Kidney (tissue), 14 donors: ENCODE measurements around the gene KLHL41. TPM values are rescaled to one million over a fixed set of nuclear protein-coding genes. Genes with fewer than 3 reads are reported as not detected.

Experiments used
- DNase-seq, 5 donors: peaks; one replicate each; pipeline ENCODE4 v3.0.0-alpha.2; 2013 to 2020
- FAIRE-seq: peaks from 2 replicates; lab custom pipeline; 2012; peaks lifted over from hg19 to GRCh38; lab: Jason Lieb, UNC
- H3K27ac ChIP-seq, 2 donors: one replicate each; pipeline ENCODE4 v1.7.0; 2013; ENCODE audit warnings: low read depth in 2 of 2, low read length in 2 of 2, inconsistent platforms in 1 of 2
- H3K27me3 ChIP-seq: one replicate; pipeline ENCODE4 v1.7.1; 2013; ENCODE audit warnings: low read length, inconsistent platforms; ENCODE audit not compliant: control insufficient read depth, insufficient read depth
- H3K36me3 ChIP-seq, 3 donors: one replicate each; pipeline versions ENCODE4 v1.7.0 to v1.7.1; 2013; ENCODE audit warnings: low read length in 3 of 3, control low read depth in 1 of 3, inconsistent platforms in 1 of 3; ENCODE audit not compliant: insufficient read depth in 3 of 3, control insufficient read depth in 2 of 3
- H3K4me1 ChIP-seq, 3 donors: one replicate each; pipeline versions ENCODE4 v1.7.0 to v1.7.1; 2013; ENCODE audit warnings: low read length in 3 of 3, inconsistent platforms in 1 of 3, low read depth in 1 of 3; ENCODE audit not compliant: control insufficient read depth in 2 of 3, insufficient read depth in 2 of 3
- H3K4me3 ChIP-seq, 3 donors: one replicate each; pipeline versions ENCODE4 v1.7.0 to v1.8.1; 2013; ENCODE audit warnings: low read length in 3 of 3, control low read depth in 1 of 3, inconsistent platforms in 1 of 3
- H3K9ac ChIP-seq, 3 donors: one replicate each; pipeline versions ENCODE4 v1.7.0 to v1.7.1; 2013; ENCODE audit warnings: low read length in 3 of 3, control low read depth in 1 of 3, inconsistent platforms in 1 of 3
- H3K9me3 ChIP-seq, 3 donors: one replicate each; pipeline versions ENCODE4 v1.7.0 to v1.7.1; 2013; ENCODE audit warnings: low read length in 3 of 3, control low read depth in 1 of 3, inconsistent platforms in 1 of 3; ENCODE audit not compliant: control insufficient read depth in 2 of 3, insufficient read depth in 1 of 3
- CTCF ChIP-seq: IDR thresholded peaks from 3 replicates; pipeline ENCODE4 v1.5.1; 2012; ENCODE audit warnings: mild to moderate bottlenecking, moderate library complexity, borderline replicate concordance; ENCODE audit not compliant: insufficient read depth; ENCODE audit errors: extremely low read depth
- intact Hi-C: fragments of 100-400 bp; cut with DNase I; formaldehyde crosslinking; loops from one replicate; pipeline ENCODE4 v1.11.1; 2022
- polyA plus RNA-seq: library from polyadenylated mRNA; stranded (reverse); fragments of 350-450 nt; fragmentation: Illumina TruSeq; extraction: RNeasy Lipid Tissue Mini Kit (QIAGEN cat#74804); gene quantifications from one replicate; pipeline ENCODE4 v1.2.3, GENCODE V29; 2014; ENCODE audit warnings: low read depth, low replicate concordance; ENCODE audit not compliant: insufficient read depth
- total RNA-seq: library from RNA; stranded (reverse); fragmentation: NEBNext Ultra II Directional; extraction: Animal tissue kit (Norgen Biotek cat#: 25700); gene quantifications from one replicate; pipeline ENCODE4 v1.2.1, GENCODE V29; 2021
- donor health status: control.
- donor health status: control.
- donor health status: control.
- donor health status: control.
- donor health status: control.
- donor health status: DM: yes; HTN: yes; CAD: no.
- donor health status: Normal renal cell carcinoma (clear cell type).

KLHL41 gene
- total and polyA plus RNA-seq, 2 donors from 2014 or later = 0.71 to 1.8 TPM

- no peak overlapping the region for H3K9ac ChIP-seq
- intact Hi-C loops = no loop called here
Measured at GRCh38 chr2:169495310-169495928, 14.1 kb upstream of the KLHL41 start.

GRCh38 chr2:169504651-169505050, 4.9 kb upstream of the KLHL41 start:
- no peak for TF ChIP-seq CTCF
- Histone ChIP-seq H3K27ac (no peak overlapping the region), H3K9me3 (no peaks in the 10 kb centered on the region), H3K4me1 (no peaks in the 10 kb centered on the region), H3K4me3 (no peak overlapping the region), H3K36me3 (peaks cover 4 to 6% (median 5%) of the 10 kb centered on the region in 3 donors), H3K9ac (no peak overlapping the region), H3K27me3 (no peaks in the 10 kb centered on the region)
- intact Hi-C loops = no loop called here
- DNase-seq (no peak), FAIRE-seq (no peak)

More at GRCh38 chr2:169495310-169495928, 14.1 kb upstream of the KLHL41 start:
- no peak for TF ChIP-seq CTCF
- Histone ChIP-seq H3K4me3 (no peak overlapping the region), H3K36me3 (peaks cover 2 to 4% (median 3%) of the 10 kb centered on the region in 3 donors), H3K27ac (no peak overlapping the region), H3K9me3 (no peaks in the 10 kb centered on the region), H3K4me1 (no peaks in the 10 kb centered on the region), H3K27me3 (no peaks in the 10 kb centered on the region)
- DNase-seq (no peak), FAIRE-seq (no peak)

- Histone ChIP-seq H3K27ac (no peak overlapping the region), H3K9ac (no peak overlapping the region), H3K4me1 (no peaks in the 10 kb centered on the region), H3K27me3 (no peaks in the 10 kb centered on the region), H3K36me3 (no peaks in the 10 kb centered on the region), H3K4me3 (no peak overlapping the region), H3K9me3 (no peaks in the 10 kb centered on the region)
- FAIRE-seq (no peak), DNase-seq (no peak)
- no peak for TF ChIP-seq CTCF
- intact Hi-C loops = no loop called here
Measured at GRCh38 chr2:169507698-169508097, 1.8 kb upstream of the KLHL41 start.

- H3K4me1 ChIP-seq = no peaks in the 10 kb centered on the region
- DNase-seq (no peak), FAIRE-seq (no peak)
- H3K4me3 ChIP-seq = no peak overlapping the region
- no peaks in the 10 kb centered on the region for H3K36me3 ChIP-seq
- no peak overlapping the region for H3K27ac ChIP-seq
- H3K9ac ChIP-seq = no peak overlapping the region
- intact Hi-C loops = no loop called here
- TF ChIP-seq CTCF = no peak
- no peaks in the 10 kb centered on the region for H3K27me3 ChIP-seq
- H3K9me3 ChIP-seq = no peaks in the 10 kb centered on the region
Measured at GRCh38 chr2:169509955-169510354, 453 bp downstream of the KLHL41 start.
